Right lobe of liver (tissue), 4 donors: Measurements from ENCODE around the gene VSIG2.

Source experiments
- CTCF ChIP-seq, 4 donors: fragments of 200-600 bp in 3 of 4; fragments of 450-650 bp in 1 of 4; IDR thresholded peaks; one replicate each; pipeline versions ENCODE4 v1.5.1 to v1.8.0; 2016 to 2022; ENCODE audit warnings: antibody characterized with exemption in 4 of 4, mild to moderate bottlenecking in 2 of 4
- POLR2A ChIP-seq: fragments of 450-650 bp; IDR thresholded peaks from one replicate; pipeline ENCODE4 v1.6.1; 2017; ENCODE audit warnings: antibody characterized with exemption, mild to moderate bottlenecking
- donor health status: DM: no; HTN: no; CAD: no.
- donor health status: DM: no; HTN: no; CAD: no.
- donor health status: DM: no; HTN: yes; CAD: no.

GRCh38 chr11:124760205-124760652 is 8.2 kb upstream of the VSIG2 start:
- no peak for TF ChIP-seq CTCF (IDR thresholded peaks at IDR 0.05)
- no peak for TF ChIP-seq POLR2A
